Progenitor cell of endocrine pancreas (in vitro differentiated cells): ENCODE measurements around the gene DDB1. TPM values are rescaled to one million over a fixed set of nuclear protein-coding genes. Genes with fewer than 3 reads are reported as not detected.

ENCODE experiments used
- DNase-seq: peaks from one replicate; pipeline ENCODE4 v3.0.0; 2021; ENCODE audit warnings: low spot score; ENCODE audit not compliant: unreplicated experiment
- H3K27ac Mint-ChIP-seq: 2 replicates; pipeline ENCODE4 v1.8.0; 2021; ENCODE audit warnings: mild to moderate bottlenecking, moderate library complexity, mixed read lengths
- H3K27me3 Mint-ChIP-seq: 2 replicates; pipeline ENCODE4 v1.8.0; 2021; ENCODE audit warnings: mixed read lengths
- H3K36me3 Mint-ChIP-seq: 2 replicates; pipeline ENCODE4 v1.8.0; 2022; ENCODE audit warnings: mixed read lengths; ENCODE audit not compliant: insufficient read depth
- H3K4me1 Mint-ChIP-seq: 2 replicates; pipeline ENCODE4 v1.8.0; 2021; ENCODE audit warnings: low read depth, mixed read lengths
- H3K4me3 Mint-ChIP-seq: 2 replicates; pipeline ENCODE4 v1.8.0; 2021; ENCODE audit warnings: low read depth, mild to moderate bottlenecking, moderate library complexity, mixed read lengths
- H3K9me3 Mint-ChIP-seq: 2 replicates; pipeline ENCODE4 v1.8.0; 2021; ENCODE audit warnings: low read depth, mixed read lengths
- total RNA-seq: library from RNA; stranded (reverse); gene quantifications from 2 replicates; pipeline ENCODE4 v1.2.1, GENCODE V29; 2021
- TF ChIP-seq, protein P1 (sequence below): fragments of 200-600 bp; sonication (generic); IDR thresholded peaks from one replicate; pipeline ENCODE4 v1.5.0; 2021; ENCODE audit warnings: antibody characterized with exemption, mild to moderate bottlenecking; ENCODE audit not compliant: unreplicated experiment

DDB1 gene
- total RNA-seq, 1 donor from 2014 or later, result 254 TPM

DNA sequence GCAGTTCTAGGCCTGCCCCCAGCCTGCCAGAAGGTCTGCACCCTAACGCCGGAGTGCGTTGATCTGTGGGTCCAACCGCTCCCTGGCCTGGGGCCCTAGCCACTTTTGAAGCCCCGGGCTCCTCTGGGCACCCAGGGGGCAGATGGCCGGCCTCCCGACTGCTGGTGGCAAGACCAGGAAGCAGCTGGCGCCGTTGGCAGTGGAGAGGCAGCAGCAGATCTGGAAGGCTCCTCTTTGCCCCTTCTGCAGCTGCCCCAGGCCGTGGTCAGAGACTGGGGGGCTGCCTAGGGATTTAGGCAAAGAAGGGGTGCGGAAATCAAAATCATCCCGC, 37.3 kb downstream of the DDB1 start:
- Mint-ChIP-seq H3K4me1 (peaks cover 13% of the 10 kb centered on the region), H3K4me3 (peak overlapping the region; percentile 81)
- TF ChIP-seq, protein P1, sequence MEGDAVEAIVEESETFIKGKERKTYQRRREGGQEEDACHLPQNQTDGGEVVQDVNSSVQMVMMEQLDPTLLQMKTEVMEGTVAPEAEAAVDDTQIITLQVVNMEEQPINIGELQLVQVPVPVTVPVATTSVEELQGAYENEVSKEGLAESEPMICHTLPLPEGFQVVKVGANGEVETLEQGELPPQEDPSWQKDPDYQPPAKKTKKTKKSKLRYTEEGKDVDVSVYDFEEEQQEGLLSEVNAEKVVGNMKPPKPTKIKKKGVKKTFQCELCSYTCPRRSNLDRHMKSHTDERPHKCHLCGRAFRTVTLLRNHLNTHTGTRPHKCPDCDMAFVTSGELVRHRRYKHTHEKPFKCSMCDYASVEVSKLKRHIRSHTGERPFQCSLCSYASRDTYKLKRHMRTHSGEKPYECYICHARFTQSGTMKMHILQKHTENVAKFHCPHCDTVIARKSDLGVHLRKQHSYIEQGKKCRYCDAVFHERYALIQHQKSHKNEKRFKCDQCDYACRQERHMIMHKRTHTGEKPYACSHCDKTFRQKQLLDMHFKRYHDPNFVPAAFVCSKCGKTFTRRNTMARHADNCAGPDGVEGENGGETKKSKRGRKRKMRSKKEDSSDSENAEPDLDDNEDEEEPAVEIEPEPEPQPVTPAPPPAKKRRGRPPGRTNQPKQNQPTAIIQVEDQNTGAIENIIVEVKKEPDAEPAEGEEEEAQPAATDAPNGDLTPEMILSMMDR, result no peak

DNA sequence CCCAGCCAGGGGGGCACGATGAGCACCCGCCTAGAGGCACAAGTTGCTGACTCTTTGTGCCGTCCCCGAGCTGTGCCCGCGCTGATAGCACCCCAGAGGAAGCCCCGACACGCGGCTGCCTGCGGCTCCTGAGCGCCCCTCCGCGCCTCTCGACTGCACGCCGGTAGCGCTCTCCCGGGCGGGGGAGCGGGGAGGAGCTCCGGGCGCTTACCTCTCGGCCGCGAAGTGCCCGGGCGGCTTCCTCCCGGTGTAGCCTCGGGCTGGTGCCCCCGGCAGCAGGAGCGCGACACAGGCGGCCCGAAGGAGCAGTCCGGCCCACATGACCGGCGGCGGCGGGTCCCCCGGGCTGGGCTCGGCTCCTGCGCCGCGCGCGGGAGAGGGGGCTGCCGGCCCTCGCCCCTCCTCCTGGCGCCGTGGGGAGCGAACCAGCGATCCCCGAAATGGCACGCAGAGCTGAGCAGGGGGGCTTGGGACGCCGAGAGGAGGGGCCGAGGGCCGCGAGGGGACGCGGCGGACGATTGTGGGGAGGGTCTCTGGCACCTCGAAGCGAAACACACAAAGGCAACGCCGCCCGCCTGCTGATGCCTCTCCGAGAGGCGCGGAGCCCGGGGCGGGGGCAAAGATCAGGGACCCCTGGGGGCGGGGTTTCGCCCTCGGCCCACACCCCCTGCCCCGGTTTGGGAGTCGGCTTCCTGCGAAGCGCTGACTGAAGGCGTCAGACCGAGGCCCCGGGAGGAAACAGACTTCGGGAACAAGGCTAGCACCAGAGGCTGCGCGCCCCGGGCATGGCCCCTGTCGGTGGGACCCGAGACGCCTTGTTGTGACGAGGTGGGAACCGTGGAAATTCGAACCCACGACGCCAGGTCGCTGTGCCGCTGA, 37.9 kb downstream of the DDB1 start, which contains the start of gene VWCE:
VWCE (minus strand) TSS at position 600 of the 879 bp plus-strand sequence; CDS start at position 321, 279 bp downstream.
- H3K27ac Mint-ChIP-seq, result peak within 1 kb of the TSS; percentile 89
- TF ChIP-seq, protein P1, result peak; percentile 31
- peak within 1 kb of the TSS; percentile 81 for H3K4me3 Mint-ChIP-seq
- H3K27me3 Mint-ChIP-seq, result peaks cover 10% of the 10 kb centered on the region
- H3K4me1 Mint-ChIP-seq, result peaks cover 13% of the 10 kb centered on the region
- peak; percentile 65 for DNase-seq
- H3K9me3 Mint-ChIP-seq, result no peaks in the 10 kb centered on the region
- peaks cover 16% of the 10 kb centered on the region for H3K36me3 Mint-ChIP-seq

More for the DNA sequence above, 37.3 kb downstream of the DDB1 start:
- peaks cover 17% of the 10 kb centered on the region for H3K36me3 Mint-ChIP-seq
- peaks cover 10% of the 10 kb centered on the region for H3K27me3 Mint-ChIP-seq
- no peak for DNase-seq
- H3K9me3 Mint-ChIP-seq, result no peaks in the 10 kb centered on the region
- H3K27ac Mint-ChIP-seq, result no peak overlapping the region

DNA sequence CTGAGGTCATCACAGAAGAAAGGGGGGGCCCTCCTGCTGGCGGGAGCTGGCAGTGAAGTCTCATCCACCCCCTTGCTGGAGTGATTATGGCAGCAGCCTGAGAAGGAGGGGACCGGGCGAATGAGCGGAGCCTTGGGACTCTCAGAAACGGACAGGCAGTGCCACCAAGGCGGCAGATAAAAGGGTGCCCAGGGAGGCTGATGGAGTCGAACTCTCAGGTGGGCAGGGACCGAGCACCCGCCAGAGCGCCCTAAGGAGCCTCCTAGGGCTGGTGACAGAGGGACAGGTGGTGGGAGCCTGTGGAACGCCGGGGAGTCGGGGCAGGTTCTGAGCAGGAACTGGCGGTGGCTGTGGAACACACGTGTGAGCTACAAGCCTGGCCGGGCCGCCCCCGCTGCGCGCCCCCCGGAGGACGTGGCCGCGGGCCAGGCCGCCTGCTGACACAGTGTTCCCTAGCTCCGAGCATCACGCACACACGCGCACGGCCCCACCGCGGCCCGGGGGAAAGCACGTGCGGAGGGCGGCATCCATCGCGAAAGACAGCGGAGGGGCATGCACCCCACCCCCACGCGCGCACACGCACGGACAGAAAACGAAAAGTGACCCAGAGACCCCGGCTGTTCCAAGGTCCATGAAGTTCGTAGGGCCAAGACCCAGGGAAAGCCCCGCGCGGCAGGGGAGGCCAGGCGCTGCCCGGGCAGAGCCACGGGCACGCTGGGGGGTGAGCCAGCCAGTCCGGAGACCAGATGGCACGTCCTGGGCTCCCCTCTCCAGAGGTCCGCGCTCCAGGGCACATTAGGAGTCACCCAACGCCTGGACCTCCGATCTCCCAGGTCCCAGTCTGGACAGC, 38.8 kb downstream of the DDB1 start:
- H3K4me3 Mint-ChIP-seq, result peak overlapping the region; percentile 81
- H3K9me3 Mint-ChIP-seq, result no peaks in the 10 kb centered on the region
- peaks cover 15% of the 10 kb centered on the region for H3K36me3 Mint-ChIP-seq
- peaks cover 13% of the 10 kb centered on the region for H3K4me1 Mint-ChIP-seq
- TF ChIP-seq, protein P1, result no peak
- DNase-seq, result peak; percentile 17
- peaks cover 10% of the 10 kb centered on the region for H3K27me3 Mint-ChIP-seq
- peak overlapping the region; percentile 89 for H3K27ac Mint-ChIP-seq

DNA sequence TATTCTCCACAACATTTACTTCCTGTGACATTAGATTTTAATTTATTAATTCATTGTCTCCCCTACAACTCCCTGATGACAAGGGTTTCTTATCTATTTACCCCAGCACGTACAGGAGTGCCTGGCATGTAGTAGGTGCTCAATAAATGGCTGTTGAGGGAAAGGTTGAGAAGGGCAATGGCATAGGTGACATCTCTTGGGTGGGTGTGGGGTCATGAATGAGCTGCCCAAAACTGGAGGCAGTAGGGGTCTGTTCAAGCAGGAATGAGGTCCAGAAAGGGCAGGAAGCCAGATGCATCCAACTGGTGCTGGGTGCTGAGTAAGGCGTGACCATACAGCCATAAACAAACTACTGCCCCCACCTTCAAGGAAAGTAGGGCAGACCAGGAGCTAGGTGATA, 40.5 kb downstream of the DDB1 start:
- peaks cover 7% of the 10 kb centered on the region for H3K4me1 Mint-ChIP-seq
- H3K4me3 Mint-ChIP-seq, result peak overlapping the region; percentile 19
- TF ChIP-seq, protein P1, result no peak
- no peak for DNase-seq
- peak overlapping the region; percentile 71 for H3K27ac Mint-ChIP-seq
- H3K9me3 Mint-ChIP-seq, result no peaks in the 10 kb centered on the region
- peaks cover 9% of the 10 kb centered on the region for H3K36me3 Mint-ChIP-seq
- peaks cover 10% of the 10 kb centered on the region for H3K27me3 Mint-ChIP-seq
